GM04504 (cell line): ENCODE measurements around the gene TMPRSS4.

Experiments
- DNase-seq: peaks from one replicate; pipeline ENCODE4 v3.0.0-alpha.2; 2012; ENCODE audit warnings: low read depth

The TMPRSS4 gene, protein sequence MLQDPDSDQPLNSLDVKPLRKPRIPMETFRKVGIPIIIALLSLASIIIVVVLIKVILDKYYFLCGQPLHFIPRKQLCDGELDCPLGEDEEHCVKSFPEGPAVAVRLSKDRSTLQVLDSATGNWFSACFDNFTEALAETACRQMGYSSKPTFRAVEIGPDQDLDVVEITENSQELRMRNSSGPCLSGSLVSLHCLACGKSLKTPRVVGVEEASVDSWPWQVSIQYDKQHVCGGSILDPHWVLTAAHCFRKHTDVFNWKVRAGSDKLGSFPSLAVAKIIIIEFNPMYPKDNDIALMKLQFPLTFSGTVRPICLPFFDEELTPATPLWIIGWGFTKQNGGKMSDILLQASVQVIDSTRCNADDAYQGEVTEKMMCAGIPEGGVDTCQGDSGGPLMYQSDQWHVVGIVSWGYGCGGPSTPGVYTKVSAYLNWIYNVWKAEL

DNA sequence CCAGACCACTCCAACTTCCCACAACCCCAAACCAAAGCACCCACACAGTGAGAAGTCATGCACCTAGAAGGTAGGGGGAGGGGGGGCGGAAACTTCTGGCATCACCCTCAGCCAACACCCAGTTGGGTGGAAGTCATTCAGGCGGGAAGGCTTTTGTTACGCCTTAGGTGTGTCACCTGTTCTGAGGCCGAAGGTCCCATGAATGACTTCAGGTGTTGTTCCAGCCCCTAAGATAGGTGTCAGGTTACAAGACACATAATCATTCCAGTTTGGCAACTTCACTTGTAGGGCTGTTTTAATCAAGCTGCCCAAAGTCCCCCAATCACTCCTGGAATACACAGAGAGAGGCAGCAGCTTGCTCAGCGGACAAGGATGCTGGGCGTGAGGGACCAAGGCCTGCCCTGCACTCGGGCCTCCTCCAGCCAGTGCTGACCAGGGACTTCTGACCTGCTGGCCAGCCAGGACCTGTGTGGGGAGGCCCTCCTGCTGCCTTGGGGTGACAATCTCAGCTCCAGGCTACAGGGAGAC is at the start of gene TMPRSS4:
TMPRSS4 (plus strand) TSS at position 325 of the 528 bp plus-strand sequence. CDS start 225 bp downstream, outside the sequence.
- DNase-seq, result no peak

DNA sequence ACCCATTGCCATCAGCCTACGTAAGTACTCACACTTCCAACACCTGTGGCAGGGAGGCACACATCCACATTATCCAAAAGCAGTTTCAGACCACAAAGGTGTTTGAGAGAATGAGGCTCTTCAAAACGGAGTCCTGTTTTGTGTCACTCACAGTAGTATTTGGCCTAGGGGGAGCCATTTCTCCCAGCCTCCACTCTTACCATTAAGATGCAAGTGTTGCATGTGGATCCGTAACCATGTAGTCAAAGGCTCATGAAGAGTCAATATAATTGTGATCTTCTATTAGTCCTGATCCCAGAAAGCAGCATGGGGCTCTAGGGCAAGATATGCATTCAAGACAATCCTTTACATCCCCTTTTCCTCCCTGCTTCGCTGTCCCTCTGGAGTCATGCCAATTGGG is 49.2 kb upstream of the TMPRSS4 start:
- no peak for DNase-seq

DNA sequence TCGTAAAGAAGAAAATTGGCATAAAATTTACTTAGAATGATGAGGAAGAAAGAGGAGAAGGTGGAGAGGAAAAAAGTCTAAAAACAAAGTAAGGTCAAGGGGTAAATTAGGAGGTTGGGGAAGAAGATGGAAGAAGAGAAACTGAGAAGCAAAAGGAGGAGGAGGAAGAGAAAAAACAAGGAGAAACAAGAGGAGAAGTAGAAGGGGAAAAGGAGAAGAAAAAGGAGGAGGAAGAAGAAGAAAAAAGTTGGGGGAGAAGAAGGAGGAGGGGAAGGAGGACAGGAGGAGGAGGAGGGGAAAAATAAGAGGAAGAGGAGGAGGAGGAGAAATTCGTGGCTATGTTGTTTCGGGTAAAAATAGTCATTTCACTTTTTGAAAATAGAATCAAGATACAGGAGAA is 48.3 kb upstream of the TMPRSS4 start:
- DNase-seq, result no peak

DNA sequence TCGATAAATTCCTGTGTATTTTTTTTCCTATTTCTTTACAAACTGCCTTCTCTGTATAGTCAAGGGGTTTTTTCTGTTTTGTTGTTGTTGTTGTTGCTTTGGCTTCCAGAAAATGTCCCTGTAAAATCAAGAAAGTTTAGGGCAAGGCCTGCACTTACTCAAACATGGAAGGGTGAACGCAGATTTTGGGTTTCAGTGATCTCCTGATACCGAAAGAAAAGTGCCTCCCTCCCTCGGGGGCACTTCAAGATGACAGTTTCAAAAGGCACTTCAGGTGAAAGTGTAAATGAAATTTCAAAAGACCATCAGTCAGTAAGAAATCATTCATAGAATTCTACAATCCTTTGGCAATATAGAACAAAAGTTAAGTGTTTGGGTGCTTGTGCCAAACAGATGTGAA is 43.4 kb upstream of the TMPRSS4 start:
- no peak for DNase-seq

DNA sequence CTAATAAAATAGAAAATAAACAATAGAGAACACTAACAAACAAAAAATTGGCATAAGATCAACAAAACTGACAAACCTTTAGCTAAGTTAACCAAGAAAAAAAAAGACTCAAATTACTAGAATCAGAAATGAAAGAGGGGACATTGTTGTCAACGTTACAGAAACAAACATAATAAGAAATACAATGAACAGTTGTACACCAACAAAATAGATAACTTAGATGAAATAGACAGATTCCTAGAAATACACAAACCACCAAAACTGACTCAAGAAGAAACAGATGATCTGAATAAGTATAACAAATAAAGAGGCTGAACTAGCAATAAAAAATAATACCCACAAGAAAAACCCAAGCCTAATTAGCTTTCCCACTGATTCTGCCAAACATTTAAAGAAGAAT is 34.7 kb upstream of the TMPRSS4 start:
- DNase-seq, result no peak

DNA sequence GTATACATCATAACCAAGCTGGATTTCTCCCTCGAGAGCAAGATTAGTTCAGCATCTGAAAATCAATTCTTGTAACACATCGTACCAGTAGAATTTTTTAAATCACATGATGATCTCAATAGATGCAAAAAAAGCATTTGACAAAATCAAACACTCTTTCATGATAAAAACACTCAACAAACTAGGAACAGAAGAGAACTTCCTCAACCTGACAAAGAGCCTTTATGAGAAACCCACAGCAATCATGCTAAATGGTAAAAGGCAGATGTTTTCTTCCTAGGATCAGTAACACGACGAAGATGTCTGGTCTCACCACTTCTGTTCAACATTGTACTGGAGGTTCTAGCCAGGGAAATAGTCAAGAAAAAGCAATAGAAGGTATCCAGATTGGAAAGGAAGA is 34.1 kb upstream of the TMPRSS4 start:
- DNase-seq, result no peak

DNA sequence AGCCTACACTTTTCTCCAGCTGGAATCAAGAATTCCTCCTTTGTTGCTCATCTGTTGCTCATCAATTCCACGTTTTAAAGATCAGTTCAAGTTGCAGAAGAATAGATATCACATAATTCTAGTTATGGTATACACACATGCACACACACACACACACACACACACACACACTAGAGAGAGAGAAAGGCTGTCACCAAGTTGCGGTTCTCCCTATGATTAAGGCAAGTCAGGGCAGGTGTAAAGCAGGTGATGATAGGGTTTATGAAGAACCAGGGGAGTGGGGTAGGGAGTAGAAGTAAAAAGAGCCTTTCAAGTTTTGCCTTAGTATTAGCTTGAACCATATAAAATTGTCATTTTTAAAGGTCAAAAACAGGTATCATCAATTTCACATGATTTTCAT is 31.7 kb upstream of the TMPRSS4 start:
- no peak for DNase-seq

DNA sequence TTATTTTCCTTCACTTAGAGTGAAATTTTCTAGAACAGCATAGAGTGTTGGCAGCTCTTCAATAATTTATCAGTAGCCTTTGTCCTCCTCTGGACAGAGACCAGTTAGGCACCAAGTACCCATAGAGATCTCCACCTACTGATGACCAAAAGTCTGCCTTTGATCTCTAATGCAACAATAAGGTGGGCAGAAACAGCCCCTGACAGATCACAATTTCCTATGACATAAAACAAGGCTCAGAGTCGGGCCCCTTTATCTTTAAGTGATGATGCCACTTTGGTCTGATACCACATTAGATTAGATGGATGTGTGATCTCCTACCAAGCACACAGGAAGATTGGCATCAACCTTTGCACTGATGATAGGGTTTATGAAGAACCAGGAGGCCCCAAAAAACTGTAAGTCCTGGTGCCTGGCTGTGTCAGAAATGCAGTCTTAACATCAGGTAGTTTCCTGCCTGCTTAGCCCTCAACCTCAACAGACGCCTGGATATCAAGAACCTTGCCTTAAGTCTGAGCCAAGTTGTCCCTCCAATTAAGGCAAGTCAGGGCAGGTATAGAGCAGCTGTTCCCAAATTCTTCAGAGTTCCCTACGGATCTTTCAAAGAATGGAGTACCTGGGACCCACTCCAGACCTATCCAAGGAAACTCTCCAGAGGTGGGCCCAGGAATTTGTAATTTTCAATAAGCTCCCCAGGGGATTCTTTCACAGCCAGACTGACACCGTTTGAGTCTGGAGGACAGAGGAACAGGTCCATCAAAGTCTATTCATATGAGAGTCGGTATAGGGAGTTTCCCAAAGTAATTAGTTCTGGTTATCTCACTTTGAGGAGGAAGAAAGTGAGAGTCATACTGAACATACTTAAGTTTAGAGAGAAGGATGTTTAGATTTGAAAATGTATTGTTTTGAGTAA is 30.6 kb upstream of the TMPRSS4 start:
- DNase-seq, result no peak

DNA sequence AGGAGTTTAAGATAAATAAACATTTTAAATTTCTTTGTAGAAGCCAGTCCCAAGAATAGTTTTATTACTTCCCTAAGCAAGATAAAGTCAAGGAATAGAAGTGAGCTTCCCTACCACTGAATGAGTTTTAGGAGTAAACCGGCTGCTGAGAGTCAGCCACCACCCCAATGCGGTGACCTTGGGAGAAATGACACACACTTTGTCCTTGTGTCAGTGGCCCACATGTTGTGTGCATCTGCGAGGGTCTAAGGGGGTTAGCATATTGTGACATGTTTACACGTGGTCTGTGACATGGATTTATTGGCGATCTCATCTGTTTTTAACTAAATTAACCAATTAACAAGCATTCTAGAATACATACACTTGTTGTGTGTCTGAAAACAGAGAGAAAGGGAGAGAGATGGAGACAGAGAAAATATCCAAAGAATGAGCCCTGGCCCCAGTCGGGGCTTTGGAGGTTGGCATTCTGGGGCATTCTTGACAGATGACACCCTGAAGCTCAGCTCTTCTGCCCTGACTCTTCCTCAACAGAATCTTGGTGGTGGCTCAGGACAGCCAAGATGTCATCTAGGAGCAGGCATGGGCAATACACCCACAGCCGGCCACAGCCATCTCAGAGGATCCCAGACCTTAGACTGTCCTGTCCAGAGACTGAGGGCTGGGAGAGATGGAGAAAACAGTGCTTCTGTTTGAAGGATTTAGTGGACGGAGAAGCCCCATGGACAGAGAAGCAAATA is 29.7 kb upstream of the TMPRSS4 start:
- no peak for DNase-seq

DNA sequence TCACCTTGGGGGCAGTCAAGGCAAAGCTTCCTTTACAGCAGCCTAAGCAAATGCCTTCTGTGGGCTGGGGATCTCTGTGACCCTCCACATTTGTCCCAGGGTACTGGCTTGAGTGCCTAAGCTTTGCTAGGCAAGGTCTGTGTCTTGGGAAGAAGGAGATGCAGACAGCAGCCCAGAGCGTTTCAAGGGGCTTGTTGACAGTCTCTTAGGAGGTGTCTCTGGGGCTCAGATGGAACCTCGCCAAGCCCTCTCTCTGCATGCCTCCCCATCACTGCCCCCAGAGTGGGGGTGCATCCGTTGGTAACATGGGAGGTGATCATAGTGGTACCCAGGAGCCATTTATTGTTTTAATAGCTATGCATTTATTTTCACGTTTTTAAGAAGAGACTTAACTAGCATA is 29.1 kb upstream of the TMPRSS4 start:
- no peak for DNase-seq

DNA sequence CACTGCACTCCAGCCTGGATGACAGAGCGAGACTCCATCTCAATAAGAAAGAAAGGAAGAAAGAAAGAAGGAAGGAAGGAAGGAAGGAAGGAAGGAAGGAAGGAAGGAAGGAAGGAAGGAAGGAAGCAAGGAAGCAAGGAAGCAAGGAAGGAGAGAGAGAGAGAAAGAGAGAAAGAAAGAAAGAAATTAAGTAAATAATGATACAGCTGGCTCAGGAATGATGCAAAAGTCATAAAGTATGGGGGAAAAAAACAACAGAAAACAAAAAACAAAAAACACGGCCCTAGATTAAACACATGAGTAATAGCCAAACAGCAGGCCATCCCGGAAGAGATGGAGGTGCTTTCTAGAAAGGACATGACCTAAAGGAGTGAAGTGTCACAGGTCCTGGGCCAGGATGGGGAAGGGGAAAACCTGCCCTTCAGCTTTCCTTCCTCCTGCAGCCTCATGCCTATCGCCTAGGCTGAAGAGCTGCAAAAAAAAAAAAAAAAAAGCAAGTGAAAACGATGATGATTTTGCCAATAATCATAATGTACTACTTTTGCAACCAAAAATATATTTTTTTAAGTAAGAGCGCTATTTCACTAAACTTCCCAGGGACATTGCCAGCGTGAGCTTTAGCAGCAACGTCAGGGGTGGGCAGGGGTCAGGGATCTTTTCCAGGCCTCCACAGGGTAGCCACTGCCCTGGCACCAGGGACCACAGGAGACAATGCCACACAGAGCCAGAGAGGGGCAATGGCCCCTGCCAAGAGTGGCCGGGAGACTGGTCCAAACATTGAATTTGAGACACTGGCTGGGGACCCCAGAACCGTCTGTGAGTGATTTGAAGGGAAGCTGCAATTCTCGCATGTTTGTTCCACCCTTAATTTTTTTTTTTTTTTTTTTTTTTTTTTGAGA is 28.2 kb upstream of the TMPRSS4 start:
- DNase-seq, result no peak

DNA sequence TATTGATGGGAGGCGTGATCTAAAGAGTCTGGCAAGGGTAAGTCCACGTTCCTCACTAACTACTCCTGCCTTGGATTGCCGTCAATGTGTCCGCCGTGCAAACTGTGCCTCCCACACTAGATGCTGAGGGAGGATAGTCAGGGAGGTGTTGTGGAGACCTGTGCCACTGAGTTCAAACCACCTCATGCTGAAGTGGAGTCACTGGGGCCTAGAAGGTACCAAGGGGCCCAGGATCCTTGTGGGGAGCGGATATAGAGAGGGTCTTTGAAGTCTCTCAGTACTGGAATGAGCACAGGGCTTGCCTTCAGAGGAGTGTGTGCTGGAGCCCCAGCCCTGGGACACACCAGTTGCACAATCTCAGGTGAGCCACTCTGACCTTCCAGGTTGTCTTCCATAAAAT is 27.1 kb upstream of the TMPRSS4 start:
- no peak for DNase-seq

DNA sequence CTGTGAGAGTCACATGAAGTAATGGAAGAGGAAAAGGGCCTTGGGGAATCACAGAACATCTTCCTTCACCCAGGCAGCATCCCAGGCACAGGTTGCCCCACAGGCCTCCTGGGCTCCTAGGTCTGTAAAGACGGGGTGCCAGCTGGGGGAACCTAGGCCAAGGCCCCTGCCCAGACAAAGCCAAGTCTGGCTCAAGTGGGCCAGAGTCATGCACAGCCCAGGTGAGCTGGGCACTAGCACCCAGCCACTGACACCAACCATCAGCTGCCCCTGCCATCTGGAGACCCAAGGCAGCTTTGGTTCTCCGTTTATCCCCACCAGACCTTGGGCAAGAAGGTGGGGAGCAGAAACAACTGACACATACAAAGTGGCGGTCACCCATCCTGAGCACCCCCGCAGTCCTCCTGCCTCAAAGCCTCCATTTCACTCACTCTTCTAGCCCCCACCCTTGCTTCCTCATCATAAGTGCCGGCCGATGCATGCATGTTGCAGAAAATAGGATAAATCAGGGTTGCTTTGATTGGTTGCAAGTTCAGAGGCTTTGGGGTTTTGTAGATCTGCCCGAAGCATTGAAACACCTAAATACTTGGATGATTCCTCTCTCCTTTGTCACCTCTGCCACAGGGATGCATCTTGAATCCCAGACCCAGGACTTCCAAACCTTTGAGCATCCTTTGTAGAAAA is 26.5 kb upstream of the TMPRSS4 start:
- DNase-seq, result no peak

DNA sequence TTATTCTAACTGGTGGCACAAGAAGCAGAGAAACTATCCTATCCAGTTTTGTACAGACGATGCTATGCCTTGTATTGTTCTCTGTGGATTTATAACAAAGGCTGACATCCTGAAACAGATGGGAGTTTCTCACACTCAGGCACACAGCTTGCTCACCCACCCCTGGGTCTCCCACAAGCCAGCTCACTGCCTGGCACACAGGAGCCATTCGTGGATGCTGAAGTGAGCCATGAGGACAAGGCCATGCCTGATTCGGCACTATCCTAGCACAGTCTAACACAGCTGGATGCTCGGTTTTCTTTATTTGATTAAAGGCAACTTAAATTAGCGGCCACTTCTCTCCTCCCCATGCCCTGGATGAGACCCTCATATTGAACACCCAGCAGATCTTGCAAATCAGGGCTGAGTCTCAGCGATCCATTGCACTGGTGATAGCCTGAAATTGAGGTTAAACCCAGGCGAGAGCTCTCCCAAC is 25.7 kb upstream of the TMPRSS4 start:
- DNase-seq, result no peak

DNA sequence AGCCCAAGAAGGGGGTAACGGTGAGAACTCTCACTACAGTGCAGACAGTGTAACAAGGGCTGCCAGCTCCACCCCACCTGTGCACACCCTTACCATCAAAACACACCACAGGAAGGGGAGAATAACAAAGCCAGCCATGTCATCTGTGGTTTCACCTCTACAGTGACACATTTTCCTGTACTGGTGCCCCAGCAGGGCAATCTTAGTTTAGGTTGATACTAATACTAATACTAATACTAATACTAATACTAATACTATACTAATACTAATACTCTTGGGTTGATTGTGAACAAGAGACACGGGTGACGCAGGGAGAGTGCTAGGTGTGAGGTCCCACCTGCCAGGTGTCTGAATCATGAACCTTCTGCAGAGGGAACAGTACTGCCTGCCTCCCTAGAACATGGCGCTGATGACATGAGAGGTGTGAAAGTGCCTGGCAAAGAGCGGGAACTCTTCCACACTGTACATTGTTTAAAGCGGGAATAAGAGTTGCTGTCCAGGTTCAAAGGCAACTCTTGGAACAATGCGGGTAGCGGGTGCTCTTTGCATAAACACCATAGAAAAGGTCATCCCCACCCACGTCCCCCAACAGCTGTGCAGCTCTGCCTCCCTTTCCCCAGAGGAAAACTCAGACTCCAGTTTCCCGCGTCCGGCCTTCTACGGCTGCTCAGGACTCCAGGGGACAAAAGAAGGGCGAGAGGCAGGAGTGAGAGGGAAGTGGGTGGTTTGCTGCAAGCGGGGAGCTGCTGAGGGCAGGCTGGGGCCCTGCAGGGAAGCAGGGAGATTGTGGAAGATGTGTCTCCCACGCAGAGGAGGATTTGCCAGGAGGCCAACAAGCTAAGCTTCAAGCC is 25.0 kb upstream of the TMPRSS4 start:
- no peak for DNase-seq

DNA sequence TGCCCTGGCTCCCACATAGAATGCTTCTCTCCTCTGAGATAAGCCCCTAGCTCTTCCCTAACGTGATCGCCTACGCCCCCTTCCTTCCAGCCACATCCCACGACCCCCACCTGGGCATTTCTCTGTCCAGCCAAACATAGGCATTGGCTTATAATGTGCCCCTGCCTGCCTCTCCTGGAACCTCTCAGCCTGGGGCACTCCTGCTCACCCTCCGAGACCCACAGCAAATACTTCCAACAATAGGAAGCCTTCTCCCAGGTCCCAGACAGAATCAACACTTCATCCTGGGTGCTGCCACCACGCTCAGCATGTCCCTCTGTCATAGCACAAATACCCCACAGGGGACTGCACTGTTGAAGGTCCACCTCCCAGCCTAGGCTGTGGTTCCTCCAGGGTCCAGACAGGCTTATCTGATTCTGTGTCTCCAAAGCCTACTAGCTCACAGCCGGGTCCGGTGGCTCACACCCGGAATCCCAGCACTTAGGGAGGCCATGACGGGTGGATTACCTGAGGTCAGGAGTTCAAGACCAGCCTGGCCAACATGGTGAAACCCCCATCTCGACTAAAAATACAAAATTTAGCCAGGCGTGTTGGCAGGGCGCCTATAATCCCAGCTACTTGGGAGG is 24.2 kb upstream of the TMPRSS4 start:
- no peak for DNase-seq

DNA sequence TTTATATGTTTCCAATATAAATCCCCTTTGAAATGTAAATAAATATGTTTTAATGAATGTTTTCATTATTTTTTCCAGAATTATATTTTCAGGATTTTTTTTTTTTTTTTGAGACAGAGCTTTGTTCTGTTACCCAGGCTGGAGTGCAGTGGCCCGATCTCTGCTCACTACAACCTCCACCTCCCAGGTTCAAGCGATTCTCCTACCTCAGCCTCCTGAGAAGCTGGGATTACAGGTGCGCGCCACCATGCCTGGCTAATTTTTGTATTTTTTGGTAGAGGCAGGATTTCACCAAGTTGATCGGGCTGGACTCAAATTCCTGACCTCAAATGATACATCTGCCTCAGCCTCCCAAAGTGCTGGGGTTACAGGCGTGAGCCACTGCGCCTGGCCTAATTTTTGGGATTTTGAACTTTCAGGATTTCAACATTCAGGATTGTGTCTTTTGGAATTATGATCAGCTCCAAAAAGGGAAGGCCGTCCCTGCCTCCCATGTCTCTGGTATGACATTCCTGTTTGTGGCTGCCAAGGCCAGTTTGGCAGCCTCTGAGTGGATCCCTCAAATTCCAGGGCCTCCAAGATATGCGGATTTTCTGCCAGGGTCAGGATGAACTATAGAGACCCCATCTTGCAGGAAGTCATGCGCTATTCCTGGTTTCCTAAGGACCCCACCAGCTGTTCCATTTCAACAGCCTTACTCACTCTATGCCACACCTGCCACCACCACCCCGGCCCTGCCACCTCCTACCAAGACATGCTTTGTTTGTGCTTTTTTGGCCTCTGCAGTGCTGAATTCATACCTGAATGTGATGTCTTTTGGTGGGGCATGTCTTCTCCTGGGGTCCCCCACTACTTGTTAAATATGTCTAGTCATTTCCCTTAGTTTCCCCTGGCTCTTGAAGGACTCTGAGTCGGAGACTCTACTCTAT is 21.9 kb upstream of the TMPRSS4 start:
- no peak for DNase-seq

DNA sequence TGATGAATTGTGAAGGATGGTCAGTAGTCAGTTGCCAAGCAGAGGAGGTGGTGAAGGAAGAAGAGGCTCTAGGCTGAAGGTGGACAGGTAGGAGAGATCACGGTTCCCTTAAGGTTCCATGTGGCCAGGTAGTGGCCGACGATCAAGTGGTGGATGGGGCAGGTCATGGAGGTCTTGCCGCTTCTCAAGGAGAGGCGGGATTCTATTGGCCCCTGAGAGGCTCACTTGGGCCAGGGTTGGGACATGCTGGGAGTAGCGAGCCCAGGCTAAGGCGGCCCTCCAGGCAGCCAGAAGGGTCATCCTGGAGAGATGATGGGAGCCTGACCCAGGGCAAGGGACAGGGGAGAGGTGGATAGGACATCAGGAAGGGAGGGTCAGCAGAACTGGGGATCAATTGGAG is 20.9 kb upstream of the TMPRSS4 start:
- no peak for DNase-seq
